ENCODE measurements around the gene FAM227B.

DNA sequence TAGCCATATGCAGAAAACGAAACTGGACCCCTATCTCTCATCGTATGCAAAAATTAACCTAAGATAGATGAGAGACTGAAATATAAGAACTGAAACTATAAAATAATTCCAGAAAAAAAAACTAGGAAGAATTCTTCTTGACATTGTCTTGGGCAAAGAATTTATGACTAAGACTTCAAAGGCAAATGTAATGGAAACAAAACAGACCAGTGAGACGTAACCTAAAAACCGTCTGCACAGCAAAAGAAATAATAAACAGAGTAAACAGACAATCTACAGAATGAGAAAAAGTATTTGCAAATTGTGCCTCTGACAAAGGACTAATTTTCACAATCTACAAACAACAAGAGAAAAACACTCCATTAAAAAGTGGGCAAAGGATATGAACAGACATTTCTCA lies 92.3 kb downstream of the FAM227B start:
- TF ChIP-seq, protein P1, sequence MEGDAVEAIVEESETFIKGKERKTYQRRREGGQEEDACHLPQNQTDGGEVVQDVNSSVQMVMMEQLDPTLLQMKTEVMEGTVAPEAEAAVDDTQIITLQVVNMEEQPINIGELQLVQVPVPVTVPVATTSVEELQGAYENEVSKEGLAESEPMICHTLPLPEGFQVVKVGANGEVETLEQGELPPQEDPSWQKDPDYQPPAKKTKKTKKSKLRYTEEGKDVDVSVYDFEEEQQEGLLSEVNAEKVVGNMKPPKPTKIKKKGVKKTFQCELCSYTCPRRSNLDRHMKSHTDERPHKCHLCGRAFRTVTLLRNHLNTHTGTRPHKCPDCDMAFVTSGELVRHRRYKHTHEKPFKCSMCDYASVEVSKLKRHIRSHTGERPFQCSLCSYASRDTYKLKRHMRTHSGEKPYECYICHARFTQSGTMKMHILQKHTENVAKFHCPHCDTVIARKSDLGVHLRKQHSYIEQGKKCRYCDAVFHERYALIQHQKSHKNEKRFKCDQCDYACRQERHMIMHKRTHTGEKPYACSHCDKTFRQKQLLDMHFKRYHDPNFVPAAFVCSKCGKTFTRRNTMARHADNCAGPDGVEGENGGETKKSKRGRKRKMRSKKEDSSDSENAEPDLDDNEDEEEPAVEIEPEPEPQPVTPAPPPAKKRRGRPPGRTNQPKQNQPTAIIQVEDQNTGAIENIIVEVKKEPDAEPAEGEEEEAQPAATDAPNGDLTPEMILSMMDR (IDR thresholded peaks at IDR 0.05; ENCODE audit: low read length), result no peak
- TF ChIP-seq EZH2 (IDR thresholded peaks at IDR 0.05; ENCODE audit: borderline replicate concordance, low read length), result no peak

Measured in OCI-LY1 (cell line).